Stimulated activated CD8-positive, alpha-beta memory T cell treated with anti-CD3 and anti-CD28 coated beads, Interleukin-4, amount 100 ng/mL, for 24 hours (primary cell): ENCODE measurements around the gene HNRNPUL1.
"Not testable (repeated sequence)": the region's sequence is repeated elsewhere in the genome, so short reads cannot be mapped to it uniquely, and the experiment has no call there.

ENCODE experiments used
- DNase-seq: peaks from one replicate; pipeline ENCODE4 v3.0.0-alpha.2; 2020; ENCODE audit warnings: low read depth

HNRNPUL1 gene

GRCh38 chr19:41325947-41326706 is 62.0 kb downstream of the HNRNPUL1 start:
- no peak for DNase-seq

- DNase-seq: no peak
These were observed 63.0 kb downstream of the HNRNPUL1 start for GRCh38 chr19:41327076-41327575.

- DNase-seq: peak; percentile 86
These were observed 63.5 kb downstream of the HNRNPUL1 start for GRCh38 chr19:41327576-41328156.

- DNase-seq: no peak
These were observed 64.1 kb downstream of the HNRNPUL1 start for GRCh38 chr19:41328157-41328841.

GRCh38 chr19:41328842-41329225 is 64.7 kb downstream of the HNRNPUL1 start:
- no peak for DNase-seq

GRCh38 chr19:41330481-41330880 is 66.3 kb downstream of the HNRNPUL1 start:
- no peak for DNase-seq

GRCh38 chr19:41330946-41331678 is 66.9 kb downstream of the HNRNPUL1 start:
- no peak for DNase-seq

GRCh38 chr19:41332000-41332399 is 67.8 kb downstream of the HNRNPUL1 start:
- no peak for DNase-seq

- DNase-seq: no peak
These were observed 68.3 kb downstream of the HNRNPUL1 start for GRCh38 chr19:41332468-41332867.

- no peak for DNase-seq
These were observed 70.6 kb downstream of the HNRNPUL1 start for GRCh38 chr19:41334793-41335192.

- no peak for DNase-seq
These were observed 71.3 kb downstream of the HNRNPUL1 start for GRCh38 chr19:41335467-41335866.

GRCh38 chr19:41339936-41340335 is 75.8 kb downstream of the HNRNPUL1 start:
- DNase-seq: no peak

GRCh38 chr19:41341669-41342490 is 77.7 kb downstream of the HNRNPUL1 start:
- no peak for DNase-seq

- no peak for DNase-seq
These were observed 80.0 kb downstream of the HNRNPUL1 start for GRCh38 chr19:41344162-41344561.

GRCh38 chr19:41346916-41347315 is 82.7 kb downstream of the HNRNPUL1 start:
- not testable (repeated sequence) for DNase-seq

GRCh38 chr19:41350735-41351338 is 86.7 kb downstream of the HNRNPUL1 start:
- DNase-seq: no peak

- DNase-seq: peak; percentile 84
These were observed 87.4 kb downstream of the HNRNPUL1 start for GRCh38 chr19:41351339-41352245.

- no peak for DNase-seq
These were observed 88.1 kb downstream of the HNRNPUL1 start for GRCh38 chr19:41352279-41352608.

- peak; percentile 74 for DNase-seq
These were observed 88.7 kb downstream of the HNRNPUL1 start for GRCh38 chr19:41352609-41353465.
